ELR (cell line): ENCODE data around the gene SLC12A4.
A peak's percentile ranks its signal among the peaks of the same experiment; 100 is the strongest.
"Not testable (repeated sequence)": the region's sequence is repeated elsewhere in the genome, so short reads cannot be mapped to it uniquely, and the experiment has no call there.

Experiments
- DNase-seq: peaks from one replicate; pipeline ENCODE4 v3.0.0-alpha.2; 2015; ENCODE audit warnings: low read depth

Gene SLC12A4

GRCh38 chr16:67926181-67926750 lies 42.2 kb downstream of the SLC12A4 start:
- peak; percentile 37 for DNase-seq

- no peak for DNase-seq
Observed at GRCh38 chr16:67924140-67924906, 44.1 kb downstream of the SLC12A4 start.

- DNase-seq, result no peak
Observed at GRCh38 chr16:67923414-67924116, 44.9 kb downstream of the SLC12A4 start.

- DNase-seq, result no peak
Observed at GRCh38 chr16:67922740-67923139, 45.7 kb downstream of the SLC12A4 start.

- no peak for DNase-seq
Observed at GRCh38 chr16:67922221-67922620, 46.2 kb downstream of the SLC12A4 start.

GRCh38 chr16:67919622-67920221 lies 48.7 kb downstream of the SLC12A4 start:
- DNase-seq, result peak; percentile 42

GRCh38 chr16:67917852-67918236 lies 50.6 kb downstream of the SLC12A4 start:
- DNase-seq, result peak; percentile 98

- no peak for DNase-seq
Observed at GRCh38 chr16:67917140-67917851, 51.1 kb downstream of the SLC12A4 start.

- DNase-seq, result peak; percentile 49
Observed at GRCh38 chr16:67915831-67916723, 52.4 kb downstream of the SLC12A4 start.

- not testable (repeated sequence) for DNase-seq
Observed at GRCh38 chr16:67915496-67915769, 53.0 kb downstream of the SLC12A4 start.

- DNase-seq, result no peak
Observed at GRCh38 chr16:67914758-67915495, 53.5 kb downstream of the SLC12A4 start.

- DNase-seq, result no peak
Observed at GRCh38 chr16:67910158-67910557, 58.3 kb downstream of the SLC12A4 start.

- no peak for DNase-seq
Observed at GRCh38 chr16:67909056-67909742, 59.2 kb downstream of the SLC12A4 start.

GRCh38 chr16:67907397-67908180 lies 60.8 kb downstream of the SLC12A4 start:
- no peak for DNase-seq

- DNase-seq, result no peak
Observed at GRCh38 chr16:67902831-67903230, 65.6 kb downstream of the SLC12A4 start.

- no peak for DNase-seq
Observed at GRCh38 chr16:67901734-67902133, 66.7 kb downstream of the SLC12A4 start.

- DNase-seq, result no peak
Observed at GRCh38 chr16:67897231-67897630, 71.2 kb downstream of the SLC12A4 start.

GRCh38 chr16:67893743-67894399 lies 74.6 kb downstream of the SLC12A4 start:
- peak; percentile 53 for DNase-seq
